Panc1 (cell line): Measurements from ENCODE around the gene COL26A1. TPM values are rescaled to one million over a fixed set of nuclear protein-coding genes. Genes with fewer than 3 reads are reported as not detected.

ENCODE experiments used
- ATAC-seq: fragments of 200-7000 bp; cut with Tn5 transposase; 2 replicates; pipeline ENCODE4 v1.9.1; 2020; ENCODE audit warnings: mild to moderate bottlenecking, moderate library complexity
- BruUV-seq: library from RNA; stranded (reverse); fragments of 400-500 nt; replicated peaks from 2 replicates; lab custom pipeline; 2021; lab: Mats Ljungman, UMichigan
- CTCF ChIA-PET: fragments of 300-600 bp; sonication (Branson Sonifier 250); formaldehyde crosslinking; loops from one replicate; lab custom pipeline; 2022; ENCODE audit warnings: antibody characterized with exemption; lab: Charles Lee
- POLR2A ChIA-PET: fragments of 300-600 bp; sonication (Branson Sonifier 250); formaldehyde crosslinking; loops from one replicate; lab custom pipeline; 2022; ENCODE audit warnings: antibody characterized with exemption; lab: Charles Lee
- DNase-seq: peaks from one replicate; pipeline ENCODE4 v3.0.0-alpha.2; 2010; ENCODE audit warnings: low read depth, low spot score
- H3K27ac ChIP-seq: 2 replicates; pipeline ENCODE4 v1.5.1; 2011; ENCODE audit warnings: mild to moderate bottlenecking, low read length, inconsistent platforms
- H3K27me3 ChIP-seq: fragments of 200-500 bp; sonication (Bioruptor generic); 2 replicates; pipeline ENCODE4 v1.6.0; 2014; ENCODE audit warnings: low read length, inconsistent platforms; ENCODE audit not compliant: control insufficient read depth, insufficient read depth
- H3K36me3 ChIP-seq: fragments of 200-500 bp; sonication (Bioruptor generic); 2 replicates; pipeline ENCODE4 v1.5.1; 2014; ENCODE audit warnings: inconsistent platforms, mild to moderate bottlenecking, low read length, moderate library complexity; ENCODE audit not compliant: control insufficient read depth, insufficient read depth
- H3K4me1 ChIP-seq: 2 replicates; pipeline ENCODE4 v1.5.1; 2011; ENCODE audit warnings: inconsistent platforms, mild to moderate bottlenecking, low read length, moderate library complexity; ENCODE audit not compliant: control insufficient read depth, insufficient read depth
- H3K4me3 ChIP-seq, 2 experiments: 2 replicates each; pipeline ENCODE4 v1.5.1; 2011 to 2012; ENCODE audit warnings: low read depth in 2 of 2, low read length in 2 of 2, mild to moderate bottlenecking in 2 of 2, inconsistent platforms in 1 of 2, moderate library complexity in 1 of 2
- H3K9me3 ChIP-seq: fragments of 200-500 bp; sonication (Bioruptor generic); 2 replicates; pipeline ENCODE4 v1.5.1; 2014; ENCODE audit warnings: low read depth, mild to moderate bottlenecking, inconsistent platforms, low read length, moderate library complexity; ENCODE audit not compliant: control insufficient read depth, insufficient read depth
- CTCF ChIP-seq: fragments of 450-650 bp; IDR thresholded peaks from 2 replicates; pipeline ENCODE4 v1.5.1; 2017; ENCODE audit warnings: mild to moderate bottlenecking
- POLR2AphosphoS5 ChIP-seq: IDR thresholded peaks from 2 replicates; pipeline ENCODE4 v1.6.1; 2012; ENCODE audit warnings: mild to moderate bottlenecking, low read depth, low read length, moderate library complexity
- REST ChIP-seq, 2 experiments: IDR thresholded peaks; 2 replicates each; pipeline ENCODE4 v1.6.1; 2011 to 2012; ENCODE audit warnings: low read depth in 2 of 2, control low read depth in 1 of 2, low read length in 1 of 2, mild to moderate bottlenecking in 1 of 2, moderate library complexity in 1 of 2; ENCODE audit not compliant: insufficient read depth in 1 of 2
- SIN3A ChIP-seq: IDR thresholded peaks from 2 replicates; pipeline ENCODE4 v1.6.1; 2012; ENCODE audit warnings: low read depth, mild to moderate bottlenecking, low read length, moderate library complexity, borderline replicate concordance; ENCODE audit not compliant: insufficient read depth
- TCF7L2 ChIP-seq: IDR thresholded peaks from 2 replicates; pipeline ENCODE4 v1.6.1; 2011; ENCODE audit warnings: mild to moderate bottlenecking, low read depth, low read length, inconsistent platforms
- in situ Hi-C: cut with HindIII; loops from 2 replicates; pipeline ENCODE4 v1.10.0; 2016; ENCODE audit warnings: low sequenced_read_pairs, low pct_unique_long_range_greater_than_20kb
- intact Hi-C: fragments of 100-400 bp; cut with micrococcal nuclease; formaldehyde crosslinking; loops from one replicate; pipeline ENCODE4 v1.10.0; 2022; ENCODE audit not compliant: unreplicated experiment
- total RNA-seq: library from RNA; stranded (reverse); gene quantifications from one replicate; pipeline ENCODE4 v1.2.1, GENCODE V29; 2021; ENCODE audit not compliant: unreplicated experiment

The COL26A1 gene
- total RNA-seq, 1 experiment from 2014 or later = 25.8 TPM

- no peaks in the 10 kb centered on the region for H3K4me1 ChIP-seq
- no TSS peak for BruUV-seq
- intact Hi-C loops = no loop called here
- in situ Hi-C loops = no loop called here
- DNase-seq = no peak
- no peak overlapping the region for H3K4me3 ChIP-seq
- no peak for ATAC-seq
- no peaks in the 10 kb centered on the region for H3K36me3 ChIP-seq
- no peaks in the 10 kb centered on the region for H3K27me3 ChIP-seq
- H3K27ac ChIP-seq = no peak overlapping the region
- ChIA-PET CTCF (no interaction called here), POLR2A (no interaction called here)
- TF ChIP-seq TCF7L2 (no peak), CTCF (no peak), SIN3A (no peak), REST (IDR thresholded peaks at IDR 0.05; ENCODE audit: insufficient read depth in 1 of 2, low read depth in 2 of 2, low read length in 1 of 2) (no peak), POLR2AphosphoS5 (no peak)
- no peaks in the 10 kb centered on the region for H3K9me3 ChIP-seq
These were observed 155.7 kb downstream of the COL26A1 start for GRCh38 chr7:101518336-101518735.

GRCh38 chr7:101519324-101520023 is 156.8 kb downstream of the COL26A1 start:
- in situ Hi-C loops (no loop called here), intact Hi-C loops (no loop called here)
- POLR2A ChIA-PET = no interaction called here
- H3K4me3 ChIP-seq = no peak overlapping the region
- H3K9me3 ChIP-seq = no peaks in the 10 kb centered on the region
- H3K27ac ChIP-seq = no peak overlapping the region
- peak; percentile 69 for ATAC-seq
- no peaks in the 10 kb centered on the region for H3K27me3 ChIP-seq
- no peaks in the 10 kb centered on the region for H3K4me1 ChIP-seq
- DNase-seq = no peak
- BruUV-seq = no TSS peak
- TF ChIP-seq SIN3A (no peak), POLR2AphosphoS5 (no peak), CTCF (no peak), TCF7L2 (no peak), REST (IDR thresholded peaks at IDR 0.05; ENCODE audit: insufficient read depth in 1 of 2, low read depth in 2 of 2, low read length in 1 of 2) (no peak)
- CTCF ChIA-PET = no interaction called here
- H3K36me3 ChIP-seq = no peaks in the 10 kb centered on the region
